ENCODE measurements around the gene TMEM44.
"Not testable (repeated sequence)": the region's sequence is repeated elsewhere in the genome, so short reads cannot be mapped to it uniquely, and the experiment has no call there.

Gene TMEM44

GRCh38 chr3:194642769-194643168 lies 9.6 kb upstream of the TMEM44 start:
- no peak for DNase-seq (ENCODE audit: low spot score)

GRCh38 chr3:194640829-194641228 lies 7.6 kb upstream of the TMEM44 start:
- no peak for DNase-seq (ENCODE audit: low spot score)

- no peak for DNase-seq (ENCODE audit: low spot score)
These were observed 5.9 kb upstream of the TMEM44 start for GRCh38 chr3:194638991-194639605.

- DNase-seq (ENCODE audit: low spot score), result no peak
These were observed 4.6 kb upstream of the TMEM44 start for GRCh38 chr3:194637541-194638400.

GRCh38 chr3:194637066-194637465 lies 3.8 kb upstream of the TMEM44 start:
- DNase-seq (ENCODE audit: low spot score), result no peak

- no peak for DNase-seq (ENCODE audit: low spot score)
These were observed 340 bp downstream of the TMEM44 start for GRCh38 chr3:194632809-194633348.

GRCh38 chr3:194632226-194632808 lies 902 bp downstream of the TMEM44 start:
- DNase-seq (ENCODE audit: low spot score), result no peak

- no peak for DNase-seq (ENCODE audit: low spot score)
These were observed 1.5 kb downstream of the TMEM44 start for GRCh38 chr3:194631696-194632095.

GRCh38 chr3:194630681-194631080 lies 2.5 kb downstream of the TMEM44 start:
- DNase-seq (ENCODE audit: low spot score), result not testable (repeated sequence)

- DNase-seq (ENCODE audit: low spot score), result no peak
These were observed 8.3 kb downstream of the TMEM44 start for GRCh38 chr3:194624956-194625355.

GRCh38 chr3:194623449-194624290 lies 9.5 kb downstream of the TMEM44 start:
- peak; percentile 61 for DNase-seq (ENCODE audit: low spot score)

- DNase-seq (ENCODE audit: low spot score), result no peak
These were observed 10.4 kb downstream of the TMEM44 start for GRCh38 chr3:194622621-194623340.

- no peak for DNase-seq (ENCODE audit: low spot score)
These were observed 11.3 kb downstream of the TMEM44 start for GRCh38 chr3:194621947-194622346.

- no peak for DNase-seq (ENCODE audit: low spot score)
These were observed 13.0 kb downstream of the TMEM44 start for GRCh38 chr3:194620196-194620595.

- DNase-seq (ENCODE audit: low spot score), result no peak
These were observed 13.5 kb downstream of the TMEM44 start for GRCh38 chr3:194619741-194620140.

GRCh38 chr3:194618858-194619608 lies 14.2 kb downstream of the TMEM44 start:
- no peak for DNase-seq (ENCODE audit: low spot score)

GRCh38 chr3:194617827-194618226 lies 15.4 kb downstream of the TMEM44 start:
- DNase-seq (ENCODE audit: low spot score), result no peak

GRCh38 chr3:194617143-194617671 lies 16.0 kb downstream of the TMEM44 start:
- DNase-seq (ENCODE audit: low spot score), result no peak

GRCh38 chr3:194615226-194615625 lies 18.0 kb downstream of the TMEM44 start:
- DNase-seq (ENCODE audit: low spot score), result no peak

GRCh38 chr3:194612221-194612620 lies 21.0 kb downstream of the TMEM44 start:
- DNase-seq (ENCODE audit: low spot score), result no peak

All from iPS-NIHi11 (cell line).